H1 (cell line): ENCODE measurements around the gene ZNF484. TPM values are rescaled to one million over a fixed set of nuclear protein-coding genes. Genes with fewer than 3 reads are reported as not detected.

Experiments used
- CTCF ChIA-PET: fragments of 300-600 bp; sonication (Branson Sonifier 250); formaldehyde crosslinking; loops from one replicate; lab custom pipeline; 2021; ENCODE audit not compliant: partially characterized antibody; lab: Charles Lee
- POLR2A ChIA-PET: fragments of 300-600 bp; sonication (Branson Sonifier 250); formaldehyde crosslinking; loops from one replicate; lab custom pipeline; 2021; ENCODE audit warnings: inconsistent platforms; ENCODE audit not compliant: partially characterized antibody; lab: Charles Lee
- DNase-seq, 2 experiments: peaks; one replicate each; pipeline versions ENCODE4 v3.0.0 to v3.0.0-alpha.2; 2010 to 2022; ENCODE audit warnings: low spot score in 2 of 2, low read depth in 1 of 2, mixed read lengths in 1 of 2
- FAIRE-seq: peaks from 2 replicates; lab custom pipeline; 2011; peaks lifted over from hg19 to GRCh38; lab: Jason Lieb, UNC
- H2AFZ ChIP-seq: 2 replicates; pipeline ENCODE4 v1.8.1; 2012; ENCODE audit warnings: low read length, inconsistent platforms
- H2AK5ac ChIP-seq: 2 replicates; pipeline ENCODE4 v1.6.1; 2013; ENCODE audit warnings: low read depth, low read length
- H2BK120ac ChIP-seq: replicated peaks from 2 replicates; pipeline ENCODE3; 2013; ENCODE audit warnings: low read depth, low read length, inconsistent platforms
- H2BK12ac ChIP-seq: 2 replicates; pipeline ENCODE4 v1.6.1; 2013; ENCODE audit warnings: low read depth, low read length
- H2BK15ac ChIP-seq: 2 replicates; pipeline ENCODE4 v1.6.1; 2013; ENCODE audit warnings: low read length
- H2BK20ac ChIP-seq: 2 replicates; pipeline ENCODE4 v1.6.1; 2013; ENCODE audit warnings: low read length
- H2BK5ac ChIP-seq: 2 replicates; pipeline ENCODE4 v1.6.1; 2013; ENCODE audit warnings: low read depth, low read length
- H3K14ac ChIP-seq: 2 replicates; pipeline ENCODE4 v1.6.1; 2013; ENCODE audit warnings: inconsistent platforms; ENCODE audit not compliant: insufficient read length
- H3K18ac ChIP-seq: 2 replicates; pipeline ENCODE4 v1.6.1; 2013; ENCODE audit warnings: low read length; ENCODE audit errors: extremely low read depth
- H3K23ac ChIP-seq: 2 replicates; pipeline ENCODE4 v1.6.1; 2013; ENCODE audit warnings: inconsistent platforms; ENCODE audit not compliant: insufficient read length
- H3K23me2 ChIP-seq: 2 replicates; pipeline ENCODE4 v1.6.1; 2013; ENCODE audit warnings: low read depth, low read length
- H3K27ac ChIP-seq: 2 replicates; pipeline ENCODE4 v1.6.1; 2011; ENCODE audit warnings: low read depth, low read length, inconsistent platforms
- H3K27me3 ChIP-seq, 4 experiments: replicated peaks in 1 of 4; 1 replicate in 1 of 4; 2 replicates in 3 of 4; pipeline versions ENCODE4 v1.6.1 to v1.8.1; 2011 to 2013; ENCODE audit warnings: low read length in 3 of 4, mild to moderate bottlenecking in 3 of 4, inconsistent platforms in 2 of 4, mixed read lengths in 2 of 4, moderate library complexity in 1 of 4; ENCODE audit not compliant: control insufficient read depth in 3 of 4, insufficient read depth in 3 of 4; ENCODE audit errors: extremely low read depth in 1 of 4
- H3K36me3 ChIP-seq, 4 experiments: 2 replicates each; pipeline versions ENCODE4 v1.6.1 to v1.8.1; 2011 to 2013; ENCODE audit warnings: mild to moderate bottlenecking in 4 of 4, low read length in 3 of 4, moderate library complexity in 2 of 4, control low read depth in 1 of 4, inconsistent platforms in 1 of 4; ENCODE audit not compliant: insufficient read depth in 4 of 4, control insufficient read depth in 2 of 4
- H3K4ac ChIP-seq: replicated peaks from 2 replicates; pipeline ENCODE3; 2013; ENCODE audit warnings: low read length, low read depth, mixed read lengths, inconsistent platforms; ENCODE audit not compliant: insufficient read length
- H3K4me1 ChIP-seq, 4 experiments: replicated peaks in 1 of 4; 1 replicate in 1 of 4; 2 replicates in 3 of 4; pipeline versions ENCODE4 v1.6.1 to v1.8.1; 2011 to 2013; ENCODE audit warnings: low read length in 3 of 4, inconsistent platforms in 2 of 4, mixed read lengths in 1 of 4; ENCODE audit not compliant: insufficient read depth in 4 of 4, control insufficient read depth in 3 of 4
- H3K4me2 ChIP-seq, 2 experiments: 2 replicates each; pipeline versions ENCODE4 v1.6.1 to v1.8.1; 2011 to 2013; ENCODE audit warnings: low read depth in 2 of 2, low read length in 2 of 2, control low read depth in 1 of 2, inconsistent platforms in 1 of 2, mild to moderate bottlenecking in 1 of 2; ENCODE audit not compliant: insufficient read depth in 1 of 2
- H3K4me3 ChIP-seq, 4 experiments: fragments of 200-600, 300-600 bp in 1 of 4; sonication (generic), shearing (Covaris generic), sonication (Bioruptor Twin) in 1 of 4; 2 replicates each; pipeline versions ENCODE4 v1.5.1 to v1.8.1; 2011 to 2016; ENCODE audit warnings: low read length in 4 of 4, low read depth in 3 of 4, control low read depth in 2 of 4, inconsistent platforms in 2 of 4, mild to moderate bottlenecking in 2 of 4, mixed read lengths in 1 of 4, moderate library complexity in 1 of 4; ENCODE audit not compliant: insufficient read depth in 2 of 4; ENCODE audit errors: extremely low read depth in 1 of 4
- H3K56ac ChIP-seq: replicated peaks from 2 replicates; pipeline ENCODE3; 2013; ENCODE audit warnings: low read depth, mild to moderate bottlenecking, mixed read lengths, low read length, inconsistent platforms; ENCODE audit not compliant: insufficient read length
- H3K79me1 ChIP-seq: 2 replicates; pipeline ENCODE4 v1.6.1; 2013; ENCODE audit warnings: low read depth, low read length, control low read depth
- H3K79me2 ChIP-seq, 2 experiments: 2 replicates each; pipeline versions ENCODE4 v1.6.1 to v1.8.1; 2012 to 2013; ENCODE audit warnings: low read length in 2 of 2, mild to moderate bottlenecking in 2 of 2, inconsistent platforms in 1 of 2; ENCODE audit not compliant: insufficient read depth in 2 of 2, control insufficient read depth in 1 of 2
- H3K9ac ChIP-seq, 4 experiments: replicated peaks in 1 of 4; 1 replicate in 1 of 4; 2 replicates in 3 of 4; pipeline versions ENCODE4 v1.6.1 to v1.8.1; 2011 to 2013; ENCODE audit warnings: low read depth in 3 of 4, low read length in 3 of 4, control low read depth in 2 of 4, mild to moderate bottlenecking in 2 of 4, moderate library complexity in 2 of 4, inconsistent platforms in 1 of 4; ENCODE audit errors: extremely low read depth in 1 of 4
- H3K9me3 ChIP-seq, 2 experiments: 2 replicates each; pipeline versions ENCODE4 v1.6.1 to v1.8.1; 2012 to 2013; ENCODE audit warnings: mild to moderate bottlenecking in 2 of 2, moderate library complexity in 2 of 2, control low read depth in 1 of 2, inconsistent platforms in 1 of 2, low read depth in 1 of 2, low read length in 1 of 2, mixed read lengths in 1 of 2; ENCODE audit not compliant: insufficient read depth in 2 of 2
- H4K20me1 ChIP-seq, 2 experiments: replicated peaks in 1 of 2; 2 replicates each; pipeline versions ENCODE3 to v1.8.1; 2011 to 2013; ENCODE audit warnings: inconsistent platforms in 2 of 2, low read length in 2 of 2, mild to moderate bottlenecking in 1 of 2; ENCODE audit not compliant: insufficient read depth in 2 of 2, control insufficient read depth in 1 of 2
- H4K5ac ChIP-seq: 2 replicates; pipeline ENCODE4 v1.6.1; 2013; ENCODE audit warnings: low read length, low read depth, mixed read lengths, inconsistent platforms; ENCODE audit not compliant: insufficient read length
- H4K8ac ChIP-seq: 2 replicates; pipeline ENCODE4 v1.8.0; 2013; ENCODE audit warnings: mild to moderate bottlenecking, moderate library complexity, low read length, inconsistent platforms; ENCODE audit not compliant: insufficient read depth; ENCODE audit errors: extremely low read depth
- H4K91ac ChIP-seq: replicated peaks from 2 replicates; pipeline ENCODE3; 2013; ENCODE audit warnings: low read length, mixed read lengths, inconsistent platforms; ENCODE audit not compliant: insufficient read length
- ASH2L ChIP-seq: fragments of 200-600, 300-600 bp; sonication (generic); IDR thresholded peaks from one replicate; pipeline ENCODE4 v1.7.1; 2017; ENCODE audit warnings: low read length
- CBX5 ChIP-seq: fragments of 300-800, 300-1000 bp; sonication (generic); IDR thresholded peaks from 2 replicates; pipeline ENCODE4 v1.7.1; 2016; ENCODE audit warnings: antibody characterized with exemption, low read length, low read depth
- CEBPB ChIP-seq: IDR thresholded peaks from 2 replicates; pipeline ENCODE4 v1.6.1; 2012; ENCODE audit warnings: low read depth, low read length
- CREB1 ChIP-seq: IDR thresholded peaks from 2 replicates; pipeline ENCODE4 v1.6.1; 2012; ENCODE audit warnings: inconsistent platforms
- JUND ChIP-seq: IDR thresholded peaks from 2 replicates; pipeline ENCODE4 v1.6.1; 2011; ENCODE audit warnings: mild to moderate bottlenecking, improper control_type of control experiment, low read length
- KDM1A ChIP-seq: fragments of 200-600, 300-600 bp; sonication (generic); IDR thresholded peaks from 2 replicates; pipeline ENCODE4 v1.7.1; 2016; ENCODE audit warnings: mild to moderate bottlenecking, low read length, borderline replicate concordance
- KDM4A ChIP-seq: IDR thresholded peaks from one replicate; pipeline ENCODE4 v1.7.1; 2012; ENCODE audit warnings: low read depth, mild to moderate bottlenecking, moderate library complexity, low read length, inconsistent platforms; ENCODE audit not compliant: severe bottlenecking
- MAX ChIP-seq: IDR thresholded peaks from 2 replicates; pipeline ENCODE4 v1.6.1; 2012; ENCODE audit warnings: inconsistent platforms
- PHF8 ChIP-seq: fragments of 200-600 bp; sonication (generic); conservative IDR thresholded peaks from 2 replicates; pipeline ENCODE4 v1.7.1; 2012; ENCODE audit warnings: low read depth, mild to moderate bottlenecking, inconsistent platforms, low read length, moderate library complexity
- RAD21 ChIP-seq, 2 experiments: IDR thresholded peaks in 1 of 2; conservative IDR thresholded peaks in 1 of 2; 2 replicates each; pipeline ENCODE4 v1.6.1; 2011; ENCODE audit warnings: low read depth in 2 of 2, low read length in 2 of 2, improper control_type of control experiment in 1 of 2, inconsistent platforms in 1 of 2, mild to moderate bottlenecking in 1 of 2, moderate library complexity in 1 of 2
- SIRT6 ChIP-seq: IDR thresholded peaks from one replicate; pipeline ENCODE4 v1.7.1; 2012; ENCODE audit warnings: low read length, inconsistent platforms
- SIX5 ChIP-seq: IDR thresholded peaks from 2 replicates; pipeline ENCODE4 v1.6.1; 2011; ENCODE audit warnings: mild to moderate bottlenecking, low read depth, low read length
- USF2 ChIP-seq: IDR thresholded peaks from 2 replicates; pipeline ENCODE4 v1.6.1; 2011; ENCODE audit warnings: low read length, improper control_type of control experiment
- ZNF274 ChIP-seq: IDR thresholded peaks from 2 replicates; pipeline ENCODE4 v1.7.0; 2012; ENCODE audit warnings: low read length, borderline replicate concordance; ENCODE audit errors: extremely low read depth
- polyA plus RNA-seq, 7 experiments: library from polyadenylated mRNA; depleted of rRNA in 3 of 7; stranded (reverse) in 5 of 7; unstranded in 2 of 7; fragments of >200 nt in 5 of 7; fragments of 200-250 nt in 2 of 7; gene quantifications; 1 replicate in 5 of 7; 2 replicates in 1 of 7; 4 replicates in 1 of 7; pipeline versions ENCODE4 v1.2.1 to v1.2.3, GENCODE V29; 2011 to 2013; ENCODE audit warnings: missing spikeins in 2 of 7, mixed read lengths in 2 of 7
- total RNA-seq: library from RNA; stranded (reverse); fragmentation: NEBNext Ultra II Directional; extraction: Animal tissue kit (Norgen Biotek cat#: 25700); gene quantifications from 2 replicates; pipeline ENCODE4 v1.2.1, GENCODE V29; 2021

Gene ZNF484
- total and polyA plus RNA-seq, 2 of the 8 experiments (the other 6 are each of a cell fraction or from before 2014, with no cell fraction given): 1.3 to 11.5 TPM

GRCh38 chr9:92850898-92851297, 26.9 kb downstream of the ZNF484 start:
- no peak for DNase-seq
- Histone ChIP-seq H3K4me1 (no peaks in the 10 kb centered on the region), H2AFZ (no peak overlapping the region), H3K79me1 (no peaks in the 10 kb centered on the region), H3K56ac (no peak overlapping the region), H3K27ac (no peak overlapping the region), H4K91ac (no peak overlapping the region), H3K79me2 (no peaks in the 10 kb centered on the region), H4K20me1 (no peaks in the 10 kb centered on the region), H3K14ac (no peak overlapping the region), H4K8ac (no peak overlapping the region), H3K9me3 (peaks cover 27 to 29% of the 10 kb centered on the region in 2 experiments), H2BK120ac (no peak overlapping the region), H2AK5ac (no peak overlapping the region), H3K4ac (no peak overlapping the region), H3K4me2 (no peak overlapping the region), H3K27me3 (no peaks in the 10 kb centered on the region), H2BK5ac (no peak overlapping the region), H2BK12ac (no peak overlapping the region), H3K18ac (no peak overlapping the region), H3K23ac (no peak overlapping the region), H3K23me2 (no peaks in the 10 kb centered on the region), H4K5ac (no peak overlapping the region), H2BK20ac (no peak overlapping the region), H3K36me3 (peaks cover 19 to 82% (median 44%) of the 10 kb centered on the region in 4 experiments), H3K9ac (no peak overlapping the region), H3K4me3 (no peak overlapping the region), H2BK15ac (no peak overlapping the region)
- ChIA-PET CTCF (interaction anchor here (0.6 to 2.2 kb wide), 7 partner anchors 10 to 64 kb away, joined by 3 to 7 read pairs (median 3); no protein-coding TSS in a partner anchor), POLR2A (no interaction called here)
- no peak for FAIRE-seq
- TF ChIP-seq SIX5 (no peak), JUND (no peak), CREB1 (no peak), KDM4A (no peak), SIRT6 (no peak), PHF8 (no peak), MAX (peak; percentile 48; the same call in 1 of the 2 replicates), RAD21 (IDR thresholded peaks at IDR 0.05 in 1 of 2, conservative IDR thresholded peaks at IDR 0.05 in 1 of 2; ENCODE audit: low read depth in 2 of 2, low read length in 2 of 2) (peak; percentile 54 to 64), KDM1A (no peak), CEBPB (no peak), ASH2L (no peak), USF2 (no peak), CBX5 (no peak), ZNF274 (no peak)
